ENCODE data around the gene ABCF1. TPM values are rescaled to one million over a fixed set of nuclear protein-coding genes. Genes with fewer than 3 reads are reported as not detected.

The ABCF1 gene
- total and polyA plus RNA-seq, 9 of the 15 experiments (the other 6 are each of a cell fraction or from before 2014, with no cell fraction given): 41.6 to 193 (median 102) TPM

DNA sequence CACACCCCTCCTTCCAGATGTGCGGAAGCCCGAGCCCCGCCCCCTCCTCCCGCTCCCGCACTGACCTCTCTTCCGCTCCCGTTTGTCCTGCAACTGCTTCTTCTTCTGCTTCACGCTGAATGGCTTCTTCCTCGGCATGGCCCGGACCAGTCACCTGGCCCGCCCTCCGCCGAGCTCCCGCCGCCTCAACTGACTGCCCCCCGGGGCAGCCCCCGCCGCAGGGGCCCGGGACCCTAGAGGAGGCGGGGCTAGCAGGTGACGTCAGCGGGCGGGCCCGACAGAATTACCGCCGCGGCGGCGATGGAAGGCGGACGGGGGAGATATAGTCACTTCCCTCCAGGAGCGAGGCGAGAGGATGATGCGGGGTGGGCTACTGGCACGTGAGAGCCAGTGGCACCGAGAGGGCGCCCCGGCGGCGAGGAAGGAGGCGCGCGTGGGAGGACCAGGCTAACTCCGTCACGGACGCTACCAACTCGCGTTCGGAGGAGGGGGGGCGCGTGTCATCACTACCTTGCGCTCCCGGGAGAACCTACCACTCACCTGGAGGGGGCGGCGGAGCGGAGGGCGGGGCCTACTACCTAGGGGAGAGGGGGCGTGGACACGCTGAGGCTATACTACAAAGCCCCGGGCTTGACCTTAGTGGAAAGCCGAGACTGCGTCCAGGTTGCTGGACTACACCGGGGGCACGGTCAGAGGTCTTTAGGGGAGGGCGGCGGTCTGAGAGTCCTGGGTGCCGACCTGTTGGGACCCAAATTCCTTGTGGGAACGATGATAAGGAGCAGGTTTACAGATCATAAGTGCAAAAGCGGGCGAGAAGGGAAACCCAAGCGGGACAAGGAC is 15.0 kb upstream of the ABCF1 start, which contains the start of gene GNL1 (continued):
- TF ChIP-seq RAD21 (CRISPR knock-in tag; conservative IDR thresholded peaks at IDR 0.05 in 1 of 2, IDR thresholded peaks at IDR 0.05 in 1 of 2) (no peak), MCM7 (IDR thresholded peaks at IDR 0.05) (no peak), RBM34 (IDR thresholded peaks at IDR 0.05; ENCODE audit: borderline replicate concordance, insufficient read depth, low read length) (no peak), ZNF124 (CRISPR knock-in tag; IDR thresholded peaks at IDR 0.05) (no peak), GMEB1 (CRISPR knock-in tag; IDR thresholded peaks at IDR 0.05) (no peak), ARHGAP35 (IDR thresholded peaks at IDR 0.05; ENCODE audit: partially characterized antibody) (no peak), RBFOX2 (IDR thresholded peaks at IDR 0.05; ENCODE audit: low read depth, low read length) (peak; percentile 75), TSC22D4 (tag; IDR thresholded peaks at IDR 0.05) (no peak), KHSRP (IDR thresholded peaks at IDR 0.05) (peak; percentile 68), ATF1 (CRISPR knock-in tag; IDR thresholded peaks at IDR 0.05) (peak; percentile 81), ATF1 (tag; IDR thresholded peaks at IDR 0.05) (peak; percentile 99), SREBF1 (IDR thresholded peaks at IDR 0.05; ENCODE audit: borderline replicate concordance, low read depth, low read length) (peak; percentile 85), ZFPM2 (CRISPR knock-in tag; IDR thresholded peaks at IDR 0.05) (0 out of 2 replicates have a peak, but pooled peaks have one; percentile 62), HIVEP1 (CRISPR knock-in tag; IDR thresholded peaks at IDR 0.05) (no peak), THRAP3 (IDR thresholded peaks at IDR 0.05; ENCODE audit: borderline replicate concordance) (no peak), PHB (CRISPR knock-in tag; IDR thresholded peaks at IDR 0.05) (no peak), TARDBP (IDR thresholded peaks at IDR 0.05) (no peak), HLTF (IDR thresholded peaks at IDR 0.05) (no peak), ZNF324 (CRISPR knock-in tag; IDR thresholded peaks at IDR 0.05) (no peak), DPF2 (IDR thresholded peaks at IDR 0.05) (peak; percentile 61), U2AF1 (optimal IDR thresholded peaks at IDR 0.05; ENCODE audit: low read depth, low read length) (peak; percentile 90), ZNF354B (CRISPR knock-in tag; IDR thresholded peaks at IDR 0.05) (no peak), ZNF699 (CRISPR knock-in tag; IDR thresholded peaks at IDR 0.05; ENCODE audit: insufficient replicate concordance) (no peak), CCAR2 (IDR thresholded peaks at IDR 0.05; ENCODE audit: low read depth, low read length) (no peak), POLR2B (IDR thresholded peaks at IDR 0.05; ENCODE audit: low read depth, partially characterized antibody) (peak; percentile 72), NR3C1 (CRISPR knock-in tag; IDR thresholded peaks at IDR 0.05) (no peak)
- TF ChIP-seq, protein P1, sequence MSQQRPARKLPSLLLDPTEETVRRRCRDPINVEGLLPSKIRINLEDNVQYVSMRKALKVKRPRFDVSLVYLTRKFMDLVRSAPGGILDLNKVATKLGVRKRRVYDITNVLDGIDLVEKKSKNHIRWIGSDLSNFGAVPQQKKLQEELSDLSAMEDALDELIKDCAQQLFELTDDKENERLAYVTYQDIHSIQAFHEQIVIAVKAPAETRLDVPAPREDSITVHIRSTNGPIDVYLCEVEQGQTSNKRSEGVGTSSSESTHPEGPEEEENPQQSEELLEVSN (IDR thresholded peaks at IDR 0.05; ENCODE audit: borderline replicate concordance in 1 of 2, extremely low read depth in 1 of 2, insufficient read depth in 1 of 2, insufficient read length in 1 of 2, low read depth in 1 of 2, low read length in 1 of 2, poor library complexity in 1 of 2, severe bottlenecking in 1 of 2): peak; percentile 56 to 80
- TF ChIP-seq, protein P2, sequence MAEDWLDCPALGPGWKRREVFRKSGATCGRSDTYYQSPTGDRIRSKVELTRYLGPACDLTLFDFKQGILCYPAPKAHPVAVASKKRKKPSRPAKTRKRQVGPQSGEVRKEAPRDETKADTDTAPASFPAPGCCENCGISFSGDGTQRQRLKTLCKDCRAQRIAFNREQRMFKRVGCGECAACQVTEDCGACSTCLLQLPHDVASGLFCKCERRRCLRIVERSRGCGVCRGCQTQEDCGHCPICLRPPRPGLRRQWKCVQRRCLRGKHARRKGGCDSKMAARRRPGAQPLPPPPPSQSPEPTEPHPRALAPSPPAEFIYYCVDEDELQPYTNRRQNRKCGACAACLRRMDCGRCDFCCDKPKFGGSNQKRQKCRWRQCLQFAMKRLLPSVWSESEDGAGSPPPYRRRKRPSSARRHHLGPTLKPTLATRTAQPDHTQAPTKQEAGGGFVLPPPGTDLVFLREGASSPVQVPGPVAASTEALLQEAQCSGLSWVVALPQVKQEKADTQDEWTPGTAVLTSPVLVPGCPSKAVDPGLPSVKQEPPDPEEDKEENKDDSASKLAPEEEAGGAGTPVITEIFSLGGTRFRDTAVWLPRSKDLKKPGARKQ (CRISPR knock-in tag; IDR thresholded peaks at IDR 0.05): no peak

All from K562 (cell line).